ENCODE results near the gene SAXO2.

GRCh38 chr15:82231233-82231632 is 31.4 kb upstream of the SAXO2 start:
- no peak for TF ChIP-seq CTCF (IDR thresholded peaks at IDR 0.05)
- no peak for TF ChIP-seq POLR2A (IDR thresholded peaks at IDR 0.05)

All from transverse colon (tissue), 3 donors.